Gastroesophageal sphincter (tissue), 4 donors: ENCODE results near the gene PRKCD. TPM values are rescaled to one million over a fixed set of nuclear protein-coding genes. Genes with fewer than 3 reads are reported as not detected.

Experiments used
- ATAC-seq: fragments of 150-250 bp; one replicate; pipeline ENCODE4 v1.9.1; 2016; ENCODE audit warnings: mild to moderate bottlenecking, moderate library complexity
- H3K27ac ChIP-seq, 4 donors: fragments of 200-600 bp; sonication (generic) in 3 of 4; 1 replicate in 3 of 4; 2 replicates in 1 of 4; pipeline ENCODE4 v1.5.1; 2016 to 2019
- H3K27me3 ChIP-seq: fragments of 200-600 bp; sonication (generic); one replicate; pipeline ENCODE4 v1.5.1; 2019
- H3K36me3 ChIP-seq, 2 donors: fragments of 200-600 bp; sonication (generic); one replicate each; pipeline ENCODE4 v1.5.1; 2019; ENCODE audit warnings: control low read depth in 1 of 2
- H3K4me1 ChIP-seq, 3 donors: fragments of 200-600 bp; sonication (generic); 1 replicate in 2 of 3; 2 replicates in 1 of 3; pipeline ENCODE4 v1.5.1; 2016 to 2019; ENCODE audit warnings: control low read depth in 2 of 3
- H3K4me3 ChIP-seq, 2 donors: fragments of 200-600 bp; sonication (generic); one replicate each; pipeline ENCODE4 v1.5.1; 2019; ENCODE audit warnings: mild to moderate bottlenecking in 1 of 2, moderate library complexity in 1 of 2
- H3K9me3 ChIP-seq, 3 donors: fragments of 200-600 bp; sonication (generic); one replicate each; pipeline ENCODE4 v1.5.1; 2017 to 2019; ENCODE audit warnings: control low read depth in 2 of 3
- CTCF ChIP-seq, 4 experiments: fragments of 200-600 bp in 2 of 4; fragments of 450-650 bp in 2 of 4; sonication (generic) in 1 of 4; IDR thresholded peaks; one replicate each; pipeline ENCODE4 v1.5.1; 2017 to 2019; ENCODE audit warnings: antibody characterized with exemption in 4 of 4, mild to moderate bottlenecking in 2 of 4, moderate library complexity in 2 of 4
- EP300 ChIP-seq: sonication (generic); formaldehyde crosslinking; IDR thresholded peaks from one replicate; pipeline ENCODE4 v1.6.1; 2017; ENCODE audit warnings: antibody characterized with exemption, mild to moderate bottlenecking
- POLR2A ChIP-seq, 2 donors: fragments of 450-650 bp; IDR thresholded peaks; one replicate each; pipeline ENCODE4 v1.6.1; 2017; ENCODE audit warnings: antibody characterized with exemption in 2 of 2, mild to moderate bottlenecking in 2 of 2, moderate library complexity in 1 of 2
- POLR2AphosphoS5 ChIP-seq: sonication (generic); formaldehyde crosslinking; IDR thresholded peaks from one replicate; pipeline ENCODE4 v1.6.1; 2017; ENCODE audit warnings: antibody characterized with exemption
- WGBS, 2 donors: methylation state at CpG; one replicate each; pipeline ENCODE4 v1.1.5; 2018; ENCODE audit warnings: low coverage in 1 of 2; 5-methylcytosine and 5-hydroxymethylcytosine counted together
- total RNA-seq, 4 donors: library from RNA; depleted of rRNA; stranded (reverse); fragments of >200 nt; gene quantifications; one replicate each; pipeline ENCODE4 v1.1.0, GENCODE V29; 2016

PRKCD gene
- total RNA-seq, 4 donors from 2014 or later, result 5.5 to 10.1 (median 7.6) TPM

- TF ChIP-seq EP300 (no peak), CTCF (IDR thresholded peaks at IDR 0.05) (no peak), POLR2A (IDR thresholded peaks at IDR 0.05) (no peak), POLR2AphosphoS5 (no peak)
- Histone ChIP-seq H3K27ac (peak overlapping the region; percentile 87 to 94 (median 91)), H3K36me3 (peaks cover 0 to 10% of the 10 kb centered on the region in 2 donors), H3K9me3 (no peaks in the 10 kb centered on the region), H3K27me3 (no peaks in the 10 kb centered on the region), H3K4me1 (peaks cover 0 to 45% (median 14%) of the 10 kb centered on the region in 3 donors), H3K4me3 (peak overlapping the region; percentile 82 to 91)
- no peak for ATAC-seq
- 91% methylated on average over 4 of the region's 4 CpGs for WGBS, 2 donors
Measured at GRCh38 chr3:53131096-53131495, 29.9 kb upstream of the PRKCD start.

- no peaks in the 10 kb centered on the region for H3K36me3 ChIP-seq
- H3K9me3 ChIP-seq, result no peaks in the 10 kb centered on the region
- no peaks in the 10 kb centered on the region for H3K27me3 ChIP-seq
- TF ChIP-seq EP300 (no peak), POLR2A (IDR thresholded peaks at IDR 0.05) (no peak), POLR2AphosphoS5 (no peak), CTCF (IDR thresholded peaks at IDR 0.05) (no peak)
- WGBS, 2 donors, result 73 to 83% methylated on average over 3 of the region's 5 CpGs
- H3K4me3 ChIP-seq, result no peak overlapping the region
- H3K27ac ChIP-seq, result no peak overlapping the region
- peaks cover 0 to 45% (median 14%) of the 10 kb centered on the region in 3 donors for H3K4me1 ChIP-seq
- ATAC-seq, result no peak
Measured at GRCh38 chr3:53132347-53132746, 28.7 kb upstream of the PRKCD start.

- TF ChIP-seq EP300, result no peak
- TF ChIP-seq CTCF (IDR thresholded peaks at IDR 0.05), result peak in 3 of 4 experiments; percentile 63 to 83 (median 68)
- 27 to 55% methylated on average over 2 to 3 of the region's 6 CpGs for WGBS, 2 donors
- Histone ChIP-seq H3K4me3 (no peak overlapping the region), H3K9me3 (no peaks in the 10 kb centered on the region), H3K36me3 (no peaks in the 10 kb centered on the region), H3K27ac (no peak overlapping the region), H3K4me1 (peaks cover 0 to 28% (median 7%) of the 10 kb centered on the region in 3 donors), H3K27me3 (no peaks in the 10 kb centered on the region)
- peak; percentile 69 for ATAC-seq
Measured at GRCh38 chr3:53134631-53135232, 26.3 kb upstream of the PRKCD start.

GRCh38 chr3:53137221-53137620 lies 23.8 kb upstream of the PRKCD start:
- TF ChIP-seq POLR2A (IDR thresholded peaks at IDR 0.05) (no peak), POLR2AphosphoS5 (no peak), CTCF (IDR thresholded peaks at IDR 0.05) (no peak), EP300 (no peak)
- 62 to 100% methylated on average over 1 to 2 of the region's 2 CpGs for WGBS, 2 donors
- no peaks in the 10 kb centered on the region for H3K36me3 ChIP-seq

GRCh38 chr3:53137835-53138446 lies 23.1 kb upstream of the PRKCD start:
- Histone ChIP-seq H3K4me3 (no peak overlapping the region), H3K9me3 (no peaks in the 10 kb centered on the region), H3K4me1 (peaks cover 0 to 25% (median 3%) of the 10 kb centered on the region in 3 donors), H3K27me3 (no peaks in the 10 kb centered on the region), H3K27ac (no peak overlapping the region), H3K36me3 (no peaks in the 10 kb centered on the region)
- TF ChIP-seq CTCF (IDR thresholded peaks at IDR 0.05), result no peak
- TF ChIP-seq POLR2AphosphoS5, result no peak
- TF ChIP-seq POLR2A (IDR thresholded peaks at IDR 0.05), result no peak
- TF ChIP-seq EP300, result no peak
- ATAC-seq, result no peak
- 82 to 87% methylated on average over 3 to 4 of the region's 4 CpGs for WGBS, 2 donors

More at GRCh38 chr3:53137221-53137620, 23.8 kb upstream of the PRKCD start:
- Histone ChIP-seq H3K9me3 (no peaks in the 10 kb centered on the region), H3K27me3 (no peaks in the 10 kb centered on the region), H3K27ac (no peak overlapping the region), H3K4me3 (no peak overlapping the region), H3K4me1 (peaks cover 0 to 25% (median 3%) of the 10 kb centered on the region in 3 donors)
- ATAC-seq, result no peak
